Kidney epithelial cell (primary cell): ENCODE results near the gene ZDHHC3. TPM values are rescaled to one million over a fixed set of nuclear protein-coding genes. Genes with fewer than 3 reads are reported as not detected.

Experiments used
- DNase-seq: peaks from one replicate; pipeline ENCODE4 v3.0.0-alpha.2; 2010; ENCODE audit warnings: low read depth
- H3K27me3 ChIP-seq: 2 replicates; pipeline ENCODE4 v1.6.0; 2011; ENCODE audit warnings: low read length; ENCODE audit not compliant: control insufficient read depth, insufficient read depth
- H3K36me3 ChIP-seq: 2 replicates; pipeline ENCODE4 v1.5.1; 2011; ENCODE audit warnings: low read length; ENCODE audit not compliant: control insufficient read depth, insufficient read depth
- H3K4me3 ChIP-seq: 2 replicates; pipeline ENCODE4 v1.5.1; 2011; ENCODE audit warnings: low read depth, mild to moderate bottlenecking, control low read depth, low read length
- CTCF ChIP-seq: IDR thresholded peaks from 2 replicates; pipeline ENCODE4 v1.5.1; 2011; ENCODE audit warnings: mild to moderate bottlenecking, moderate library complexity, low read length, control low read depth, inconsistent platforms; ENCODE audit not compliant: insufficient read depth, poor library complexity, severe bottlenecking
- total RNA-seq: library from RNA; depleted of rRNA; stranded (reverse); fragments of >200 nt; gene quantifications from 2 replicates; pipeline ENCODE4 v1.2.3, GENCODE V29; 2015

The ZDHHC3 gene
- total RNA-seq, 1 donor from 2014 or later: 68.3 TPM

- no peak for TF ChIP-seq CTCF
- no peak overlapping the region for H3K4me3 ChIP-seq
- no peaks in the 10 kb centered on the region for H3K27me3 ChIP-seq
- H3K36me3 ChIP-seq: no peaks in the 10 kb centered on the region
- DNase-seq: no peak
These were observed 81.5 kb downstream of the ZDHHC3 start for GRCh38 chr3:44894485-44894884.

GRCh38 chr3:44893097-44893496 is 82.9 kb downstream of the ZDHHC3 start:
- TF ChIP-seq CTCF: no peak
- DNase-seq: peak; percentile 65
- H3K36me3 ChIP-seq: no peaks in the 10 kb centered on the region

GRCh38 chr3:44892689-44893088 is 83.3 kb downstream of the ZDHHC3 start:
- H3K36me3 ChIP-seq: no peaks in the 10 kb centered on the region

More at GRCh38 chr3:44893097-44893496, 82.9 kb downstream of the ZDHHC3 start:
- Histone ChIP-seq H3K27me3 (no peaks in the 10 kb centered on the region), H3K4me3 (no peak overlapping the region)

GRCh38 chr3:44890852-44891251 is 85.1 kb downstream of the ZDHHC3 start:
- Histone ChIP-seq H3K36me3 (no peaks in the 10 kb centered on the region), H3K4me3 (no peak overlapping the region), H3K27me3 (no peaks in the 10 kb centered on the region)
- no peak for DNase-seq
- TF ChIP-seq CTCF: no peak

More at GRCh38 chr3:44892689-44893088, 83.3 kb downstream of the ZDHHC3 start:
- Histone ChIP-seq H3K27me3 (no peaks in the 10 kb centered on the region), H3K4me3 (no peak overlapping the region)
- no peak for TF ChIP-seq CTCF
- DNase-seq: no peak

GRCh38 chr3:44890258-44890657 is 85.7 kb downstream of the ZDHHC3 start:
- Histone ChIP-seq H3K36me3 (no peaks in the 10 kb centered on the region), H3K4me3 (no peak overlapping the region), H3K27me3 (no peaks in the 10 kb centered on the region)
- no peak for TF ChIP-seq CTCF
- no peak for DNase-seq

GRCh38 chr3:44887101-44887500 is 88.9 kb downstream of the ZDHHC3 start:
- H3K4me3 ChIP-seq: no peak overlapping the region
- no peaks in the 10 kb centered on the region for H3K27me3 ChIP-seq
- H3K36me3 ChIP-seq: no peaks in the 10 kb centered on the region
- TF ChIP-seq CTCF: no peak
- no peak for DNase-seq
